ENCODE data around the gene APH1B.

APH1B gene

DNA sequence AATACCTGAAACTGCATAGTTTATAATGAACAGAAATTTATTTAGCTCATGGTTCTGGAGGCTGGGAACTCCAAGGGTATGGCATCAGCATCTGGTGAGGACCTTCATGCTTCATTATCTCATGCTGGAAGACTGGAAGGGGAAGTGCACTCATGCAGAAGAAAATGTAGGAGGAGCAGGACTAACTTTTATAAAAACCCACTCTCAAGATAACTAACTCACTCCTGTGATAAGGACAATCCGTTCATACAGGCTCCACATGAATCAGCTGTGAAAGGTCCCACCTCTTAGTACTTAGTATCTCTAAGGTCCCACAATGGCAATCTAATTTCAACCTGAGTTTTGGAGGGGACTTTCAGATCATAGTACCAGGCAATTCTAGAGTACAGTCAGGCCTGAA is 33.6 kb upstream of the APH1B start:
- no peaks in the 10 kb centered on the region for H3K27me3 ChIP-seq (ENCODE audit: insufficient read depth, poor library complexity, severe bottlenecking)
- peaks cover 10% of the 10 kb centered on the region; the same call in 1 of the 2 replicates for H3K36me3 ChIP-seq (ENCODE audit: low read depth)
- no peak for TF ChIP-seq CTCF (IDR thresholded peaks at IDR 0.05; ENCODE audit: poor library complexity, severe bottlenecking)
- H3K27ac ChIP-seq (ENCODE audit: poor library complexity, severe bottlenecking), result peak overlapping the region; percentile 28
- DNase-seq (ENCODE audit: low spot score), result no peak
- no peaks in the 10 kb centered on the region for H3K9me3 ChIP-seq (ENCODE audit: severe bottlenecking)
- H3K4me1 ChIP-seq (ENCODE audit: insufficient read depth, poor library complexity, severe bottlenecking), result peaks cover 33% of the 10 kb centered on the region
- no peak for ATAC-seq (ENCODE audit: low read depth)
- no peak overlapping the region for H3K4me3 ChIP-seq (ENCODE audit: severe bottlenecking)

GRCh38 chr15:63244399-63244798 is 33.0 kb upstream of the APH1B start:
- ATAC-seq (ENCODE audit: low read depth) (peak; percentile 67), DNase-seq (ENCODE audit: low spot score) (no peak)
- no peak for TF ChIP-seq CTCF (IDR thresholded peaks at IDR 0.05; ENCODE audit: poor library complexity, severe bottlenecking)
- Histone ChIP-seq H3K27me3 (ENCODE audit: insufficient read depth, poor library complexity, severe bottlenecking) (no peaks in the 10 kb centered on the region), H3K4me1 (ENCODE audit: insufficient read depth, poor library complexity, severe bottlenecking) (peaks cover 26% of the 10 kb centered on the region), H3K4me3 (ENCODE audit: severe bottlenecking) (no peak overlapping the region), H3K27ac (ENCODE audit: poor library complexity, severe bottlenecking) (peak overlapping the region; percentile 28), H3K36me3 (ENCODE audit: low read depth) (peaks cover 10% of the 10 kb centered on the region; the same call in 1 of the 2 replicates), H3K9me3 (ENCODE audit: severe bottlenecking) (no peaks in the 10 kb centered on the region)

GRCh38 chr15:63244976-63245645 is 32.3 kb upstream of the APH1B start:
- no peak for ATAC-seq (ENCODE audit: low read depth)
- no peak for DNase-seq (ENCODE audit: low spot score)
- Histone ChIP-seq H3K4me1 (ENCODE audit: insufficient read depth, poor library complexity, severe bottlenecking) (peaks cover 28% of the 10 kb centered on the region), H3K36me3 (ENCODE audit: low read depth) (peaks cover 10% of the 10 kb centered on the region; the same call in 1 of the 2 replicates), H3K4me3 (ENCODE audit: severe bottlenecking) (no peak overlapping the region), H3K27ac (ENCODE audit: poor library complexity, severe bottlenecking) (peak overlapping the region; percentile 28), H3K9me3 (ENCODE audit: severe bottlenecking) (no peaks in the 10 kb centered on the region), H3K27me3 (ENCODE audit: insufficient read depth, poor library complexity, severe bottlenecking) (no peaks in the 10 kb centered on the region)
- no peak for TF ChIP-seq CTCF (IDR thresholded peaks at IDR 0.05; ENCODE audit: poor library complexity, severe bottlenecking)

GRCh38 chr15:63246691-63247469 is 30.5 kb upstream of the APH1B start:
- DNase-seq (ENCODE audit: low spot score), result no peak
- no peak for TF ChIP-seq CTCF (IDR thresholded peaks at IDR 0.05; ENCODE audit: poor library complexity, severe bottlenecking)
- Histone ChIP-seq H3K36me3 (ENCODE audit: low read depth) (peaks cover 10% of the 10 kb centered on the region; the same call in 1 of the 2 replicates), H3K27me3 (ENCODE audit: insufficient read depth, poor library complexity, severe bottlenecking) (no peaks in the 10 kb centered on the region), H3K4me1 (ENCODE audit: insufficient read depth, poor library complexity, severe bottlenecking) (peaks cover 42% of the 10 kb centered on the region), H3K4me3 (ENCODE audit: severe bottlenecking) (no peak overlapping the region), H3K9me3 (ENCODE audit: severe bottlenecking) (no peaks in the 10 kb centered on the region), H3K27ac (ENCODE audit: poor library complexity, severe bottlenecking) (peak overlapping the region; percentile 44)
- peak; percentile 49 for ATAC-seq (ENCODE audit: low read depth)
